ENCODE results near the gene ACSM6. TPM values are rescaled to one million over a fixed set of nuclear protein-coding genes. Genes with fewer than 3 reads are reported as not detected.

ACSM6 gene
- total RNA-seq, 1 experiment from 2014 or later: not detected

GRCh38 chr10:95250856-95251255 lies 56.8 kb downstream of the ACSM6 start:
- no peak for DNase-seq

More at GRCh38 chr10:95250856-95251255, 56.8 kb downstream of the ACSM6 start:
- Histone ChIP-seq H2BK12ac (ENCODE audit: insufficient read length, low read depth, low read length) (no peak overlapping the region), H3K27ac (ENCODE audit: insufficient read length, low read depth, low read length) (no peak overlapping the region), H3T11ph (ENCODE audit: low read length) (no peak overlapping the region), H4K91ac (ENCODE audit: insufficient read length, low read depth, low read length) (no peak overlapping the region), H3K56ac (ENCODE audit: insufficient read length, low read depth, low read length) (no peak overlapping the region), H3K79me1 (ENCODE audit: insufficient read depth, low read depth, low read length, poor library complexity, severe bottlenecking) (peaks cover 4% of the 10 kb centered on the region), H3K9me3 (ENCODE audit: control insufficient read depth, low read depth, low read length) (no peaks in the 10 kb centered on the region), H3K79me2 (ENCODE audit: insufficient read depth, low read length) (no peaks in the 10 kb centered on the region; the same call in 1 of the 2 replicates), H2AK5ac (ENCODE audit: insufficient read length, low read length) (no peak overlapping the region), H3K23me2 (ENCODE audit: insufficient read length, low read depth, low read length, poor library complexity, severe bottlenecking) (no peaks in the 10 kb centered on the region), H4K5ac (ENCODE audit: insufficient read length, low read depth, low read length) (no peak overlapping the region), H2BK20ac (ENCODE audit: low read depth, low read length, poor library complexity, severe bottlenecking) (no peak overlapping the region), H2AFZ (ENCODE audit: low read length) (no peak overlapping the region), H2BK120ac (ENCODE audit: low read depth, low read length, poor library complexity, severe bottlenecking) (no peak overlapping the region), H2BK5ac (ENCODE audit: insufficient read length, low read length) (no peak overlapping the region), H3K27me3 (ENCODE audit: insufficient read depth, low read length) (no peaks in the 10 kb centered on the region), H4K20me1 (ENCODE audit: control insufficient read depth, insufficient read depth, insufficient read length) (no peaks in the 10 kb centered on the region), H2BK15ac (ENCODE audit: low read depth, low read length) (no peak overlapping the region), H3K4ac (ENCODE audit: low read depth, low read length) (no peak overlapping the region), H3K4me1 (ENCODE audit: insufficient read depth, low read length) (peaks cover 5% of the 10 kb centered on the region; the same call in 1 of the 2 replicates), H3K23ac (ENCODE audit: insufficient read length, low read depth, low read length) (no peak overlapping the region), H3K18ac (ENCODE audit: insufficient read length, low read depth, low read length) (no peak overlapping the region), H3K9ac (ENCODE audit: extremely low read depth, insufficient read length, low read length) (no peak overlapping the region), H3K4me2 (ENCODE audit: insufficient read depth, insufficient read length, low read length) (no peak overlapping the region), H3K14ac (ENCODE audit: insufficient read depth, low read length) (no peak overlapping the region), H4K8ac (replicated peaks; ENCODE audit: insufficient read length, low read depth, low read length) (no peak overlapping the region)
- H3K36me3 Mint-ChIP-seq (ENCODE audit: insufficient read depth in 1 of 3, low read depth in 3 of 3): peaks cover 5 to 27% (median 15%) of the 10 kb centered on the region in 3 experiments
- WGBS (ENCODE audit: extremely low coverage, insufficient read length, low lambda C conversion rate): no CpG with 5 or more reads among the region's 4 CpGs
- peak overlapping the region in 1 of 3 experiments; percentile 40; a peak in 2 of 7 replicates for H3K27ac Mint-ChIP-seq
- H3K27me3 Mint-ChIP-seq (ENCODE audit: low read depth): no peaks in the 10 kb centered on the region
- H3K4me1 Mint-ChIP-seq: peaks cover 27 to 29% of the 10 kb centered on the region in 2 experiments
- no peak for TF ChIP-seq CTCF (conservative IDR thresholded peaks at IDR 0.05)
- H3K9me3 Mint-ChIP-seq: peaks cover 0 to 1% of the 10 kb centered on the region in 2 experiments; a peak in 2 of 5 replicates
- H3K4me3 Mint-ChIP-seq: no peak overlapping the region
